Pancreas (tissue), 10 donors: Measurements from ENCODE around the gene OTUD6A. TPM values are rescaled to one million over a fixed set of nuclear protein-coding genes. Genes with fewer than 3 reads are reported as not detected.
A peak's percentile ranks its signal among the peaks of the same experiment; 100 is the strongest.
"Not testable (repeated sequence)": the region's sequence is repeated elsewhere in the genome, so short reads cannot be mapped to it uniquely, and the experiment has no call there.

Experiments used
- ATAC-seq, 4 donors: fragments of 200-7000 bp; cut with Tn5 transposase; one replicate each; pipeline versions ENCODE4 v1.8.0 to v1.9.1; 2020; ENCODE audit warnings: mild to moderate bottlenecking in 4 of 4, moderate library complexity in 4 of 4
- DNase-seq, 6 donors: peaks; one replicate each; pipeline ENCODE4 v3.0.0-alpha.2; 2020
- FAIRE-seq: peaks from 2 replicates; lab custom pipeline; 2012; peaks lifted over from hg19 to GRCh38; lab: Jason Lieb, UNC
- H3K27ac ChIP-seq, 4 donors: fragments of 200-600 bp; sonication (generic); 1 replicate in 3 of 4; 2 replicates in 1 of 4; pipeline versions ENCODE4 v1.5.0 to v1.8.0; 2020
- H3K27me3 ChIP-seq, 4 donors: fragments of 200-600 bp; one replicate each; pipeline ENCODE4 v1.8.0; 2021
- H3K36me3 ChIP-seq, 3 donors: fragments of 200-600 bp; sonication (generic) in 1 of 3; one replicate each; pipeline versions ENCODE4 v1.5.0 to v1.8.0; 2020 to 2021
- H3K4me1 ChIP-seq, 3 donors: fragments of 200-600 bp; one replicate each; pipeline ENCODE4 v1.8.0; 2021
- H3K4me3 ChIP-seq, 4 donors: fragments of 200-600 bp; sonication (generic) in 2 of 4; one replicate each; pipeline versions ENCODE4 v1.5.0 to v1.8.0; 2020 to 2021
- H3K9me3 ChIP-seq, 4 donors: fragments of 200-600 bp; one replicate each; pipeline ENCODE4 v1.8.0; 2021
- WGBS, 2 donors: extraction: QIAGEN DNeasy Blood & Tissue Kit; methylation state at CpG; one replicate each; pipeline ENCODE4 v1.1.7; 2013; 5-methylcytosine and 5-hydroxymethylcytosine counted together
- intact Hi-C, 3 donors: fragments of 100-400 bp; cut with DNase I; formaldehyde crosslinking; loops; one replicate each; pipeline versions ENCODE4 v1.11.1 to v1.14.2; 2022
- microRNA-seq, 2 donors: library from miRNA; unstranded; fragments of <30 nt; microRNA quantifications; one replicate each; pipeline versions ENCODE4 to v1.1.0, GENCODE V29; 2019 to 2020
- polyA plus RNA-seq, 2 donors: library from polyadenylated mRNA; stranded (reverse); fragments of 200-250 nt; gene quantifications; one replicate each; pipeline ENCODE4 v1.2.3, GENCODE V29; 2013
- total RNA-seq, 6 donors: library from RNA; stranded (reverse); fragmentation: NEBNext Ultra II Directional in 4 of 6; extraction: Animal tissue kit (Norgen Biotek cat#: 25700) in 4 of 6; gene quantifications; one replicate each; pipeline versions ENCODE4 v1.2.1 to v1.2.4, GENCODE V29; 2021 to 2023
- TF ChIP-seq, protein P1 (sequence below), 4 donors: fragments of 200-600 bp; sonication (generic) in 3 of 4; IDR thresholded peaks; one replicate each; pipeline versions ENCODE4 v1.5.0 to v1.8.0; 2021; ENCODE audit warnings: antibody characterized with exemption in 4 of 4
- donor health status: healthy with polysubstance abuse.
- donor health status: DM: no; HTN: no; CAD: no; lungs with moderate emphysema.
- donor health status: DM: no; HTN: no; CAD: no.
- donor health status: control.
- donor health status: control.
- donor health status: Bipolar disorder and iron deficiency.
- donor health status: DM: yes; HTN: yes; CAD: no.
- donor health status: DM: no; HTN: no; CAD: no.
- donor health status: DM: no; HTN: no; CAD: no.
- donor health status: DM: yes; HTN: yes; CAD: no.

Gene OTUD6A
- total and polyA plus RNA-seq, 8 donors: not detected

DNA sequence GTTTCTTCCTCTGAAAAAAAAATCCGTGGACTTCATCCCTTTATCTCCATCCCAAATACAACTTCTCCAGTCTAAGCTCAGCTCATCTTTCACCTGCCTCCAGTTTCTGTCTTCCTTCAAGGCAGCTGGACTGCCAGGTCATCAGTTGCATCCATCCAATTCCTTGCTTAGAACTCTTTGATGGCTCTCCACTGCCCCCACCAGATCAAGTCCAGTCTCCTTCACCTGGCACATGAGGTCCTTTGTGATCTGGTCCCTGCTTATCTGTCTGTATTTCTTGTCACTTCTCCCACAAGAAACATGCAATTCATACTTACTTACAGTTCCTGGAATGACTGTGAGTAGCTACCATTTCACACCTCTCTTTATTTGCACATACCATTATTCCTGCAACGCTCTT lies 33.8 kb downstream of the OTUD6A start:
- no peaks in the 10 kb centered on the region for H3K4me1 ChIP-seq
- ATAC-seq: peak in 1 of 4 donors; percentile 46
- H3K9me3 ChIP-seq: no peaks in the 10 kb centered on the region
- H3K4me3 ChIP-seq: no peak overlapping the region
- no peak for FAIRE-seq
- intact Hi-C loops: loop anchor here in 1 of 3 donors (10.0 kb wide), 1 partner anchor 601 kb away; no protein-coding TSS in a partner anchor
- no peak for DNase-seq
- TF ChIP-seq, protein P1, sequence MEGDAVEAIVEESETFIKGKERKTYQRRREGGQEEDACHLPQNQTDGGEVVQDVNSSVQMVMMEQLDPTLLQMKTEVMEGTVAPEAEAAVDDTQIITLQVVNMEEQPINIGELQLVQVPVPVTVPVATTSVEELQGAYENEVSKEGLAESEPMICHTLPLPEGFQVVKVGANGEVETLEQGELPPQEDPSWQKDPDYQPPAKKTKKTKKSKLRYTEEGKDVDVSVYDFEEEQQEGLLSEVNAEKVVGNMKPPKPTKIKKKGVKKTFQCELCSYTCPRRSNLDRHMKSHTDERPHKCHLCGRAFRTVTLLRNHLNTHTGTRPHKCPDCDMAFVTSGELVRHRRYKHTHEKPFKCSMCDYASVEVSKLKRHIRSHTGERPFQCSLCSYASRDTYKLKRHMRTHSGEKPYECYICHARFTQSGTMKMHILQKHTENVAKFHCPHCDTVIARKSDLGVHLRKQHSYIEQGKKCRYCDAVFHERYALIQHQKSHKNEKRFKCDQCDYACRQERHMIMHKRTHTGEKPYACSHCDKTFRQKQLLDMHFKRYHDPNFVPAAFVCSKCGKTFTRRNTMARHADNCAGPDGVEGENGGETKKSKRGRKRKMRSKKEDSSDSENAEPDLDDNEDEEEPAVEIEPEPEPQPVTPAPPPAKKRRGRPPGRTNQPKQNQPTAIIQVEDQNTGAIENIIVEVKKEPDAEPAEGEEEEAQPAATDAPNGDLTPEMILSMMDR (IDR thresholded peaks at IDR 0.05): no peak
- WGBS, 2 donors: 46 to 64% methylated on average over 2 of the region's 2 CpGs
- no peaks in the 10 kb centered on the region for H3K36me3 ChIP-seq
- no peak overlapping the region for H3K27ac ChIP-seq
- peaks cover 0 to 7% (median 0%) of the 10 kb centered on the region in 4 donors for H3K27me3 ChIP-seq

GRCh38 chrX:70105229-70105628 lies 43.0 kb downstream of the OTUD6A start:
- DNase-seq (no peak), ATAC-seq (no peak), FAIRE-seq (no peak)
- no peaks in the 10 kb centered on the region for H3K4me1 ChIP-seq
- peaks cover 0 to 13% (median 0%) of the 10 kb centered on the region in 4 donors for H3K27me3 ChIP-seq
- TF ChIP-seq, protein P1 (IDR thresholded peaks at IDR 0.05): no peak
- intact Hi-C loops: no loop called here
- H3K4me3 ChIP-seq: no peak overlapping the region
- WGBS, 2 donors: 17 to 25% methylated on average over 2 of the region's 2 CpGs
- no peaks in the 10 kb centered on the region for H3K9me3 ChIP-seq
- H3K27ac ChIP-seq: no peak overlapping the region
- no peaks in the 10 kb centered on the region for H3K36me3 ChIP-seq

DNA sequence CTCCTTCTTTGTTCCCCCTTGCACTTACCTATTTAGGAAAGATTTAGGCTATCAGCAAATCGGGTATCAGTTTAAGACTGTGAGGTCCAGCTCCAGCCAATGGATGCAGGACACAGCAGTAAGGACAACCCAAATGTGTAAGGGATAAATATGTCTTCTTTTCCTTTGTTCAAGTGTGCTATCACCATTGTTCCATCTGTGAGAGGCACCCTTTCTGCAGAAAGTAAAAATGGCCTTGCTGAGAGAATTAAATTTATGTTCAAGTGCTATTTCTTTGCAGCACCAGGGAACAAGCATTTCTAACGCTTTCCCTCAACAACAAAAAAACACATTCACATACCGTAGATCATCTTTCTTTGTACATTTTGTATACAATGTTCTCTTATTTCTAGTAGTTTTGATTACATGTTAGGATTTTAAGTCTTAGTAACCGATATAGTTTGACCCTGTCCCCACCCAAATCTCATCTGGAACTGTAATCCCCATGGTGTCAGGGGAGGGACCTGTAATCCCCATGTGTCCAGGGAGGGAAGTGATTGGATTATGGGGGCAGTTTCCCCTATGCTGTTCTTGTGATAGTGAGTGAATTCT lies 49.3 kb downstream of the OTUD6A start:
- H3K4me3 ChIP-seq, H3K4me1 ChIP-seq, H3K27me3 ChIP-seq, DNase-seq, intact Hi-C loops, H3K9me3 ChIP-seq, ATAC-seq, H3K36me3 ChIP-seq, FAIRE-seq, H3K27ac ChIP-seq: not testable (repeated sequence)
- 75 to 82% methylated on average over 4 of the region's 4 CpGs for WGBS, 2 donors

Small RNA genes lying within 50 kb of the gene (microRNA-seq; reads per million reads assigned to microRNA genes)
- gene MIR676: 2.3 to 2.4 reads per million in 2 donors

Other genes with a start within 250 kb of the OTUD6A start
- not detected for gene AWAT2, start 12.5 kb upstream of the OTUD6A start, total RNA-seq
- not detected for gene AWAT2, start 12.5 kb upstream of the OTUD6A start, polyA plus RNA-seq
- 10 to 100 TPM; 42.5 to 68.8 (median 52.1) TPM for gene IGBP1, start 71.0 kb downstream of the OTUD6A start, total RNA-seq
- 10 to 100 TPM; 44.8 to 45.8 TPM for gene IGBP1, start 71.0 kb downstream of the OTUD6A start, polyA plus RNA-seq
- gene DGAT2L6, start 115.0 kb downstream of the OTUD6A start, total RNA-seq: not detected
- not detected for gene DGAT2L6, start 115.0 kb downstream of the OTUD6A start, polyA plus RNA-seq
- gene AWAT1, start 172.2 kb downstream of the OTUD6A start, total RNA-seq: not detected
- gene AWAT1, start 172.2 kb downstream of the OTUD6A start, polyA plus RNA-seq: not detected
- gene P2RY4, start 197.7 kb downstream of the OTUD6A start, total RNA-seq: under 1 TPM in 2 of 6 donors, not detected in 4; 0.20 to 0.32 TPM
- gene P2RY4, start 197.7 kb downstream of the OTUD6A start, polyA plus RNA-seq: under 1 TPM; 0.09 to 0.11 TPM
- not detected for gene ARR3, start 205.9 kb downstream of the OTUD6A start, total RNA-seq
- gene ARR3, start 205.9 kb downstream of the OTUD6A start, polyA plus RNA-seq: not detected
- gene RAB41, start 219.7 kb downstream of the OTUD6A start, total RNA-seq: not detected
- gene RAB41, start 219.7 kb downstream of the OTUD6A start, polyA plus RNA-seq: not detected
- gene PDZD11, start 227.5 kb downstream of the OTUD6A start, total RNA-seq: 10 to 100 TPM in 4 of 6 donors, 1 to 10 TPM in 2; 7.4 to 18.3 (median 12.4) TPM
- 10 to 100 TPM; 28.7 to 30.9 TPM for gene PDZD11, start 227.5 kb downstream of the OTUD6A start, polyA plus RNA-seq
- gene KIF4A, start 227.6 kb downstream of the OTUD6A start, total RNA-seq: under 1 TPM in 5 of 6 donors, not detected in 1; 0.09 to 0.72 (median 0.29) TPM
- gene KIF4A, start 227.6 kb downstream of the OTUD6A start, polyA plus RNA-seq: under 1 TPM; 0.04 to 0.09 TPM